ENCODE data around the gene EPHA6. TPM values are rescaled to one million over a fixed set of nuclear protein-coding genes. Genes with fewer than 3 reads are reported as not detected.

The EPHA6 gene
- total and polyA plus RNA-seq, 2 donors (not counting 1 experiment from before 2014, with no cell fraction given): under 0.01 TPM; not detected in 1

DNA sequence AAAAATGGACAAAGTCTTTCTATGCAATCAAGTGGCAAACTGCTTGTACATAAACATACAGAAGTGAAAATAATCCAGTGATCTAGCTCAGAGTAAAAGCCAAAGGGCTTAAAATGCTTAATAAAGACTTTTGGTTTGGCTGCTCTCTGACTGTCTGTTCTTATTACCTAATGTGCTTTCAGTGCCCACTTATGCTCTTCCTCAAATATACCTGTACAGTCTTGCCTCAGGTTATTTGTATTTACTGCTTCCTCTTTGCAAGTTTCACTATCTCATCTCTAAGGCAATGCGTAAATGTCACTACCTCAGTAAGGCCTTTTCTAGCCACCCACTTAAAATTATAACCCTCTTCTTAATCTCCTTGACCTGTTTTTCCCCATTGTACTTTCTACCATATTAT is 171.8 kb downstream of the EPHA6 start:
- Histone ChIP-seq H3K9me3 (ENCODE audit: control insufficient read depth, insufficient read depth, low read depth, low read length) (no peaks in the 10 kb centered on the region), H3K27me3 (ENCODE audit: control insufficient read depth, insufficient read depth, low read length) (no peaks in the 10 kb centered on the region), H3K27ac (ENCODE audit: insufficient read depth, low read length) (no peak overlapping the region), H3K79me2 (ENCODE audit: control insufficient read depth, insufficient read depth, low read length) (no peaks in the 10 kb centered on the region), H3K36me3 (ENCODE audit: control insufficient read depth, insufficient read depth, low read length) (no peaks in the 10 kb centered on the region), H2AFZ (ENCODE audit: low read length) (no peak overlapping the region), H3K4me3 (replicated peaks in 1 of 4; ENCODE audit: control extremely low read depth in 1 of 4, insufficient read depth in 1 of 4, low read depth in 3 of 4, low read length in 4 of 4) (no peak overlapping the region), H3K4me2 (ENCODE audit: extremely low read depth, insufficient read depth, low read length) (no peak overlapping the region), H4K20me1 (ENCODE audit: control insufficient read depth, extremely low read depth, insufficient read depth, low read length) (no peaks in the 10 kb centered on the region), H3K4me1 (ENCODE audit: control insufficient read depth, extremely low read depth, insufficient read depth, low read length) (no peaks in the 10 kb centered on the region), H3K9ac (ENCODE audit: insufficient read depth, low read length) (no peak overlapping the region)
- TF ChIP-seq, protein P1, sequence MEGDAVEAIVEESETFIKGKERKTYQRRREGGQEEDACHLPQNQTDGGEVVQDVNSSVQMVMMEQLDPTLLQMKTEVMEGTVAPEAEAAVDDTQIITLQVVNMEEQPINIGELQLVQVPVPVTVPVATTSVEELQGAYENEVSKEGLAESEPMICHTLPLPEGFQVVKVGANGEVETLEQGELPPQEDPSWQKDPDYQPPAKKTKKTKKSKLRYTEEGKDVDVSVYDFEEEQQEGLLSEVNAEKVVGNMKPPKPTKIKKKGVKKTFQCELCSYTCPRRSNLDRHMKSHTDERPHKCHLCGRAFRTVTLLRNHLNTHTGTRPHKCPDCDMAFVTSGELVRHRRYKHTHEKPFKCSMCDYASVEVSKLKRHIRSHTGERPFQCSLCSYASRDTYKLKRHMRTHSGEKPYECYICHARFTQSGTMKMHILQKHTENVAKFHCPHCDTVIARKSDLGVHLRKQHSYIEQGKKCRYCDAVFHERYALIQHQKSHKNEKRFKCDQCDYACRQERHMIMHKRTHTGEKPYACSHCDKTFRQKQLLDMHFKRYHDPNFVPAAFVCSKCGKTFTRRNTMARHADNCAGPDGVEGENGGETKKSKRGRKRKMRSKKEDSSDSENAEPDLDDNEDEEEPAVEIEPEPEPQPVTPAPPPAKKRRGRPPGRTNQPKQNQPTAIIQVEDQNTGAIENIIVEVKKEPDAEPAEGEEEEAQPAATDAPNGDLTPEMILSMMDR (conservative IDR thresholded peaks at IDR 0.05 in 1 of 2, IDR thresholded peaks at IDR 0.05 in 1 of 2; ENCODE audit: low read depth in 1 of 2, low read length in 2 of 2): no peak
- no peak for DNase-seq (ENCODE audit: low read depth in 2 of 2)

DNA sequence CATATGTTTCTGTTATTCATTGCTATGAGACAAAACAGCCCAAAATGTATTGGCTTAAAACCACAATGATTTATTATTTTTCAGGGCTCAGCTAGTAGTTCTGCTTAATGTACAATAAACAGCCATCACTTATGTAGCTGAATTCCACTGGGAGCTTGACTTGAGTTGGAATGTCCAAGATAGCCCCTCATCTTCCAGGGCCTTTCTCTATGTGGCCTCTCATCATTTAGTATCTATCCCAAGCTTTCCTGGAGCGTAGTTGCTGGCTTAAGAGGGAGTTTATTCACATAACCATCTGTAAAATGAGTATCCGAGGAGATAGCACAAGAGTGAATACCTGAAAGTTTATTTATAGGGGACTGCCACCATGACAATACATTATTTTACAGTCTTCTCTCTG is 176.8 kb downstream of the EPHA6 start:
- no peak overlapping the region for H2AFZ ChIP-seq (ENCODE audit: low read length)
- H3K9me3 ChIP-seq (ENCODE audit: control insufficient read depth, insufficient read depth, low read depth, low read length): no peaks in the 10 kb centered on the region
- no peaks in the 10 kb centered on the region for H4K20me1 ChIP-seq (ENCODE audit: control insufficient read depth, extremely low read depth, insufficient read depth, low read length)
- H3K4me1 ChIP-seq (ENCODE audit: control insufficient read depth, extremely low read depth, insufficient read depth, low read length): no peaks in the 10 kb centered on the region
- no peaks in the 10 kb centered on the region for H3K36me3 ChIP-seq (ENCODE audit: control insufficient read depth, insufficient read depth, low read length)
- H3K9ac ChIP-seq (ENCODE audit: insufficient read depth, low read length): no peak overlapping the region
- no peaks in the 10 kb centered on the region for H3K79me2 ChIP-seq (ENCODE audit: control insufficient read depth, insufficient read depth, low read length)
- no peak overlapping the region for H3K27ac ChIP-seq (ENCODE audit: insufficient read depth, low read length)
- H3K4me2 ChIP-seq (ENCODE audit: extremely low read depth, insufficient read depth, low read length): no peak overlapping the region
- H3K27me3 ChIP-seq (ENCODE audit: control insufficient read depth, insufficient read depth, low read length): no peaks in the 10 kb centered on the region
- no peak for TF ChIP-seq EZH2 (IDR thresholded peaks at IDR 0.05; ENCODE audit: low read length, missing control alignments)
- DNase-seq (ENCODE audit: low read depth in 2 of 2): no peak
- H3K4me3 ChIP-seq (replicated peaks in 1 of 4; ENCODE audit: control extremely low read depth in 1 of 4, insufficient read depth in 1 of 4, low read depth in 3 of 4, low read length in 4 of 4): no peak overlapping the region

DNA sequence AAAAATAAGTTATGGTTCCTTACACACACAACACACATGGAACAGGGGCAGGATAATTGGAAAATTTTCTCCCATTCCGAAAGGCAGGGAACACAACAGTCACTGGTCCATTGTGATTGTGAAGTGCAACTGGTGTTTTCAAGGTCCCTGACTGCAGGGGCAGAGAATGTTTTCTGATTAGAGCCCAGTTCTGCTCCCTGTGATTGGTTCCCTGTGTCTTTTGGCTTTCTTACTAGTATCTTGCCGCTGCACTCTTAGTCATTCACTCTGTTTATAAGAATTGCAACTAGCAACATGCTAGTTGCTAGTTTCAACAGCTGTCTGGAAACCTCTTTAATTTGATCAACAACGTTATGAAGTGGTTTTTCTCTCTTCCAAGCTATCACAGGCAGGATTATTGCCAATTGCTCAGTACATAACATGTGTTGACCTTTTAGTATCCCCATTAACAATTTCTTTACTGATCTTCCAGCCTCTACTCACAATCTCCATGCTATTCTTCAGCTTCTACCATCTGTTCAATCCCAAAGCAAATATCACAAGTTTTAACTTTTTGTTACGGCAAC is 177.5 kb downstream of the EPHA6 start:
- Histone ChIP-seq H3K9ac (ENCODE audit: insufficient read depth, low read length) (no peak overlapping the region), H3K27ac (ENCODE audit: insufficient read depth, low read length) (no peak overlapping the region), H3K4me1 (ENCODE audit: control insufficient read depth, extremely low read depth, insufficient read depth, low read length) (no peaks in the 10 kb centered on the region), H3K9me3 (ENCODE audit: control insufficient read depth, insufficient read depth, low read depth, low read length) (no peaks in the 10 kb centered on the region), H3K79me2 (ENCODE audit: control insufficient read depth, insufficient read depth, low read length) (no peaks in the 10 kb centered on the region), H2AFZ (ENCODE audit: low read length) (no peak overlapping the region), H3K27me3 (ENCODE audit: control insufficient read depth, insufficient read depth, low read length) (no peaks in the 10 kb centered on the region), H3K4me3 (replicated peaks in 1 of 4; ENCODE audit: control extremely low read depth in 1 of 4, insufficient read depth in 1 of 4, low read depth in 3 of 4, low read length in 4 of 4) (no peak overlapping the region), H4K20me1 (ENCODE audit: control insufficient read depth, extremely low read depth, insufficient read depth, low read length) (no peaks in the 10 kb centered on the region), H3K4me2 (ENCODE audit: extremely low read depth, insufficient read depth, low read length) (no peak overlapping the region), H3K36me3 (ENCODE audit: control insufficient read depth, insufficient read depth, low read length) (no peaks in the 10 kb centered on the region)
- TF ChIP-seq EZH2 (IDR thresholded peaks at IDR 0.05; ENCODE audit: low read length, missing control alignments): no peak
- TF ChIP-seq, protein P1 (conservative IDR thresholded peaks at IDR 0.05 in 1 of 2, IDR thresholded peaks at IDR 0.05 in 1 of 2; ENCODE audit: low read depth in 1 of 2, low read length in 2 of 2): no peak
- no peak for DNase-seq (ENCODE audit: low read depth in 2 of 2)
